ENCODE results near the gene PTK7. TPM values are rescaled to one million over a fixed set of nuclear protein-coding genes. Genes with fewer than 3 reads are reported as not detected.

Gene PTK7
- total and polyA plus RNA-seq, 2 donors = 48.1 to 101 TPM

- DNase-seq (ENCODE audit: low read depth in 6 of 9, low spot score in 9 of 9) = no peak
These were observed 15.9 kb upstream of the PTK7 start for GRCh38 chr6:43060034-43060754.

GRCh38 chr6:43060755-43061633 is 15.1 kb upstream of the PTK7 start:
- WGBS = 96% methylated on average over 12 of the region's 12 CpGs

More at GRCh38 chr6:43060034-43060754, 15.9 kb upstream of the PTK7 start:
- Histone ChIP-seq H3K27ac (ENCODE audit: low read depth in 1 of 2, low read length in 1 of 2) (peak overlapping the region; percentile 83 to 92), H3K4me1 (ENCODE audit: control insufficient read depth in 2 of 2, insufficient read depth in 2 of 2, low read length in 2 of 2) (peaks cover 14 to 23% of the 10 kb centered on the region in 2 donors), H3K4me3 (ENCODE audit: low read length in 2 of 2) (peak overlapping the region; percentile 71 to 96), H3K9me3 (ENCODE audit: control insufficient read depth in 2 of 2, insufficient read depth in 1 of 2, low read length in 1 of 2) (no peaks in the 10 kb centered on the region), H3K36me3 (ENCODE audit: control insufficient read depth in 2 of 2, insufficient read depth in 2 of 2, low read length in 1 of 2) (peaks cover 27 to 36% of the 10 kb centered on the region in 2 donors), H3K27me3 (ENCODE audit: control insufficient read depth in 2 of 2, insufficient read depth in 1 of 2, low read length in 1 of 2) (no peaks in the 10 kb centered on the region)
- 22% methylated on average over 15 of the region's 15 CpGs for WGBS

GRCh38 chr6:43061861-43062260 is 14.3 kb upstream of the PTK7 start:
- 95% methylated on average over 2 of the region's 2 CpGs for WGBS
- Histone ChIP-seq H3K27ac (ENCODE audit: low read depth in 1 of 2, low read length in 1 of 2) (no peak overlapping the region), H3K9me3 (ENCODE audit: control insufficient read depth in 2 of 2, insufficient read depth in 1 of 2, low read length in 1 of 2) (no peaks in the 10 kb centered on the region), H3K27me3 (ENCODE audit: control insufficient read depth in 2 of 2, insufficient read depth in 1 of 2, low read length in 1 of 2) (no peaks in the 10 kb centered on the region), H3K4me3 (ENCODE audit: low read length in 2 of 2) (no peak overlapping the region), H3K4me1 (ENCODE audit: control insufficient read depth in 2 of 2, insufficient read depth in 2 of 2, low read length in 2 of 2) (peaks cover 14 to 23% of the 10 kb centered on the region in 2 donors), H3K36me3 (ENCODE audit: control insufficient read depth in 2 of 2, insufficient read depth in 2 of 2, low read length in 1 of 2) (peaks cover 32 to 33% of the 10 kb centered on the region in 2 donors)
- no peak for DNase-seq (ENCODE audit: low read depth in 6 of 9, low spot score in 9 of 9)

More at GRCh38 chr6:43060755-43061633, 15.1 kb upstream of the PTK7 start:
- Histone ChIP-seq H3K4me3 (ENCODE audit: low read length in 2 of 2) (peak overlapping the region in 1 of 2 donors; percentile 71), H3K27ac (ENCODE audit: low read depth in 1 of 2, low read length in 1 of 2) (no peak overlapping the region), H3K4me1 (ENCODE audit: control insufficient read depth in 2 of 2, insufficient read depth in 2 of 2, low read length in 2 of 2) (peaks cover 14 to 23% of the 10 kb centered on the region in 2 donors), H3K9me3 (ENCODE audit: control insufficient read depth in 2 of 2, insufficient read depth in 1 of 2, low read length in 1 of 2) (no peaks in the 10 kb centered on the region), H3K36me3 (ENCODE audit: control insufficient read depth in 2 of 2, insufficient read depth in 2 of 2, low read length in 1 of 2) (peaks cover 30 to 36% of the 10 kb centered on the region in 2 donors), H3K27me3 (ENCODE audit: control insufficient read depth in 2 of 2, insufficient read depth in 1 of 2, low read length in 1 of 2) (no peaks in the 10 kb centered on the region)
- DNase-seq (ENCODE audit: low read depth in 6 of 9, low spot score in 9 of 9) = no peak

GRCh38 chr6:43062818-43063217 is 13.3 kb upstream of the PTK7 start:
- H3K4me3 ChIP-seq (ENCODE audit: low read length in 2 of 2) = no peak overlapping the region
- peaks cover 25 to 28% of the 10 kb centered on the region in 2 donors for H3K36me3 ChIP-seq (ENCODE audit: control insufficient read depth in 2 of 2, insufficient read depth in 2 of 2, low read length in 1 of 2)
- H3K4me1 ChIP-seq (ENCODE audit: control insufficient read depth in 2 of 2, insufficient read depth in 2 of 2, low read length in 2 of 2) = peaks cover 14 to 23% of the 10 kb centered on the region in 2 donors
- no peaks in the 10 kb centered on the region for H3K9me3 ChIP-seq (ENCODE audit: control insufficient read depth in 2 of 2, insufficient read depth in 1 of 2, low read length in 1 of 2)
- 98% methylated on average over 12 of the region's 12 CpGs for WGBS
- H3K27me3 ChIP-seq (ENCODE audit: control insufficient read depth in 2 of 2, insufficient read depth in 1 of 2, low read length in 1 of 2) = no peaks in the 10 kb centered on the region
- DNase-seq (ENCODE audit: low read depth in 6 of 9, low spot score in 9 of 9) = no peak
- H3K27ac ChIP-seq (ENCODE audit: low read depth in 1 of 2, low read length in 1 of 2) = no peak overlapping the region

GRCh38 chr6:43070028-43070632 is 6.0 kb upstream of the PTK7 start:
- DNase-seq (ENCODE audit: low read depth in 6 of 9, low spot score in 9 of 9) = peak; percentile 47 to 91 (median 71)
- Histone ChIP-seq H3K27me3 (ENCODE audit: control insufficient read depth in 2 of 2, insufficient read depth in 1 of 2, low read length in 1 of 2) (no peaks in the 10 kb centered on the region), H3K9me3 (ENCODE audit: control insufficient read depth in 2 of 2, insufficient read depth in 1 of 2, low read length in 1 of 2) (no peaks in the 10 kb centered on the region), H3K4me1 (ENCODE audit: control insufficient read depth in 2 of 2, insufficient read depth in 2 of 2, low read length in 2 of 2) (peaks cover 4 to 37% of the 10 kb centered on the region in 2 donors), H3K4me3 (ENCODE audit: low read length in 2 of 2) (peak overlapping the region in 1 of 2 donors; percentile 11), H3K27ac (ENCODE audit: low read depth in 1 of 2, low read length in 1 of 2) (peak overlapping the region in 1 of 2 donors; percentile 52), H3K36me3 (ENCODE audit: control insufficient read depth in 2 of 2, insufficient read depth in 2 of 2, low read length in 1 of 2) (peaks cover 26 to 39% of the 10 kb centered on the region in 2 donors)
- WGBS = 73% methylated on average over 6 of the region's 6 CpGs

GRCh38 chr6:43074847-43075669 is 1.1 kb upstream of the PTK7 start:
- no peak overlapping the region for H3K4me3 ChIP-seq (ENCODE audit: low read length in 2 of 2)
- DNase-seq (ENCODE audit: low read depth in 6 of 9, low spot score in 9 of 9) = no peak
- peak overlapping the region; percentile 53 to 87 for H3K27ac ChIP-seq (ENCODE audit: low read depth in 1 of 2, low read length in 1 of 2)
- no peaks in the 10 kb centered on the region for H3K9me3 ChIP-seq (ENCODE audit: control insufficient read depth in 2 of 2, insufficient read depth in 1 of 2, low read length in 1 of 2)
- H3K4me1 ChIP-seq (ENCODE audit: control insufficient read depth in 2 of 2, insufficient read depth in 2 of 2, low read length in 2 of 2) = peaks cover 18 to 68% of the 10 kb centered on the region in 2 donors
- 90% methylated on average over 6 of the region's 6 CpGs for WGBS
- peaks cover 14 to 23% of the 10 kb centered on the region in 2 donors for H3K36me3 ChIP-seq (ENCODE audit: control insufficient read depth in 2 of 2, insufficient read depth in 2 of 2, low read length in 1 of 2)
- peaks cover 0 to 2% of the 10 kb centered on the region in 2 donors for H3K27me3 ChIP-seq (ENCODE audit: control insufficient read depth in 2 of 2, insufficient read depth in 1 of 2, low read length in 1 of 2)

GRCh38 chr6:43076464-43077332 is 584 bp downstream of the PTK7 start:
- H3K27me3 ChIP-seq (ENCODE audit: control insufficient read depth in 2 of 2, insufficient read depth in 1 of 2, low read length in 1 of 2) = peaks cover 0 to 2% of the 10 kb centered on the region in 2 donors
- H3K4me3 ChIP-seq (ENCODE audit: low read length in 2 of 2) = peak overlapping the region; percentile 92 to 96
- no peaks in the 10 kb centered on the region for H3K9me3 ChIP-seq (ENCODE audit: control insufficient read depth in 2 of 2, insufficient read depth in 1 of 2, low read length in 1 of 2)
- H3K36me3 ChIP-seq (ENCODE audit: control insufficient read depth in 2 of 2, insufficient read depth in 2 of 2, low read length in 1 of 2) = peaks cover 12 to 14% of the 10 kb centered on the region in 2 donors
- H3K4me1 ChIP-seq (ENCODE audit: control insufficient read depth in 2 of 2, insufficient read depth in 2 of 2, low read length in 2 of 2) = peaks cover 16 to 56% of the 10 kb centered on the region in 2 donors
- DNase-seq (ENCODE audit: low read depth in 6 of 9, low spot score in 9 of 9) = peak in 2 of 9 donors; percentile 39 to 47
- H3K27ac ChIP-seq (ENCODE audit: low read depth in 1 of 2, low read length in 1 of 2) = peak overlapping the region; percentile 71 to 86
- 1% methylated on average over 72 of the region's 72 CpGs for WGBS

Measured in thymus (tissue), 11 donors.